AG04450 (cell line): ENCODE data around the gene UGT1A3. TPM values are rescaled to one million over a fixed set of nuclear protein-coding genes. Genes with fewer than 3 reads are reported as not detected.

ENCODE experiments used
- polyA plus RNA-seq: library from polyadenylated mRNA; depleted of rRNA; stranded (reverse); fragments of >200 nt; gene quantifications from 2 replicates; pipeline ENCODE4 v1.2.3, GENCODE V29; 2011; rRNA removed

UGT1A3 gene
- polyA plus RNA-seq, 1 experiment: not detected

Other genes starting within 250 kb of the UGT1A3 start
- gene USP40, start 162.3 kb upstream of the UGT1A3 start, polyA plus RNA-seq: 32.4 and 32.7 TPM in 2 replicates
- not detected in 2 replicates for gene UGT1A8, start 111.4 kb upstream of the UGT1A3 start, polyA plus RNA-seq
- gene UGT1A10, start 92.6 kb upstream of the UGT1A3 start, polyA plus RNA-seq: not detected in 2 replicates
- gene UGT1A9, start 57.1 kb upstream of the UGT1A3 start, polyA plus RNA-seq: not detected in 2 replicates
- gene UGT1A7, start 47.1 kb upstream of the UGT1A3 start, polyA plus RNA-seq: 0.04 TPM in 1 of 2 replicates, not detected in the other
- gene UGT1A6, start 36.2 kb upstream of the UGT1A3 start, polyA plus RNA-seq: not detected in 2 replicates
- not detected in 2 replicates for gene UGT1A5, start 16.1 kb upstream of the UGT1A3 start, polyA plus RNA-seq
- gene UGT1A4, start 10.3 kb upstream of the UGT1A3 start, polyA plus RNA-seq: not detected in 2 replicates
- gene UGT1A1, start 31.2 kb downstream of the UGT1A3 start, polyA plus RNA-seq: not detected in 2 replicates
- not detected in 2 replicates for gene MROH2A, start 49.3 kb downstream of the UGT1A3 start, polyA plus RNA-seq
- 11.3 and 12.2 TPM in 2 replicates for gene HJURP, start 125.5 kb downstream of the UGT1A3 start, polyA plus RNA-seq
- gene TRPM8, start 188.3 kb downstream of the UGT1A3 start, polyA plus RNA-seq: 0.11 TPM in 1 of 2 replicates, not detected in the other